HG02852 (cell line): ENCODE measurements around the gene FSTL4.

ENCODE experiments used
- ATAC-seq: cut with Tn5 transposase; IDR thresholded peaks from one replicate; pipeline ENCODE4 v1.9.1; 2021; ENCODE audit warnings: mild to moderate bottlenecking, moderate library complexity; ENCODE audit not compliant: unreplicated experiment

The FSTL4 gene

DNA sequence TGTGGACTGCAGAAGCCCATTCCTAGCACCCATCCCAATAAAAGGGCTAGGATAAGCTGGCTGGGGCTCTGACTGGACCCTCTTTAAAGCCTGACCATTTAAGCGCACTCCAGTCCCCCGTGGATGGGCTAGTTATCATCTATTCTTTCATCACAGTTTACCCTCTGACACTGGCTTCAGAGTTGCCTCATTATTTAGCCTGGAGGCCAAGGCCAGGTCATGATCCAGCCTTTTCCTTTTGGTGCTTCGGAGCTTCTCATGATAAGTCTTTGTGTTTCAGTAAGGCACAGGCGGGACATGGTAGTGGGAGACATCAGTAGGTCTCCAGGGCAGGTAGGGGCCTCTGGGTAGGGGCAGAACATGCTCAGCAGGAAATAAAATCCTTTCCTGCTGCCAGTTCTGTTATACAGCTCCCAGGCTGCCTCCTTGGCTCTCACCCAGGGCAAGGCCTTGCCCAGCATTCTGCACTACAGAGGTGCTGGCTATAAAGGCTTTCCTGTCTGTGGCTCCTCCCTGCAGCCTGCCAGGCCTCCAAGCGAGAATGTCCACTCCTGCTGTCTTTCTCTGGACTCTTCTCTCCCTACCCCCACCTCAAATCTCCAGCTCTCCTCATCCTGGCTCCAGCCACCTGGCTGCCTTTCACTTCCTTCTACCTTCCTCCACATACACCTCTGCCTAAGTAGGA lies 128.8 kb downstream of the FSTL4 start:
- no peak for ATAC-seq

DNA sequence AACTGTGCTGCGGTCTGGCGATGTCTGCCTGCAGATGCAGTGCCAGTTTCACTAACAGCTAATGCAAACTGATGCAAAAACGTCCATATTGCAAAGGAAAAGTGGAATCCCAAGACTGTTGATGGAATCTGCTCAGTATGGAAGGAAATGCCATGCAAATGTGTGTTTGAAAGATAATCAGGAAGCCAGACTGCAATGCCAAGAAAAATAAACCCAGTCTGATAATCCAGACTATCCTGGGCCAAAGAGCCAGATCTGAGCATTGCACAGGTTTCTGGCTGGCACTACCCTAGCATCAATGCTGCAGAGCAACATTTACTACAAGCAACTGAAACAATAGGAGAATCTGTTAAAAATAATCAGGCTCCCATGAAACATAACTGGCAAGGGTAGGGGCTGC lies 130.3 kb downstream of the FSTL4 start:
- no peak for ATAC-seq

DNA sequence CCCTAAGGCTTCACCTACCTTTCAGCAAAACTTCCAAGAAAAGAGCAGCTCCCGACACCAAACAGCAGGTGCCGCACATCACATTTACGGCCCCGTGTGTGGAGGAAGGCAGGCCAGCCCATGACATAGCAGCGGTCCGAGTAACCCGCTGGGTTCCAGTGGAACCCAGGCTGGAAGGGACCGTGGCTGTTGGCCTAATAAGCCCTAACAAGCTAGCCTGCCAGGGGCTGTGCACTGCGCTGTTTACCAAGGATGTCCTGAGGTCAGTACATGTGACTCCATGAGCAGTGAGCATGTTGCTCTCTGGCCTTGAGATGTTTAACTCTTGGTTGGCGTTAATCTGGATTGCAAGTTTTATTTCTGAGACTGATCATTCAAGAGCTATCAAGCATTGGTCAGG lies 131.5 kb downstream of the FSTL4 start:
- ATAC-seq, result no peak

DNA sequence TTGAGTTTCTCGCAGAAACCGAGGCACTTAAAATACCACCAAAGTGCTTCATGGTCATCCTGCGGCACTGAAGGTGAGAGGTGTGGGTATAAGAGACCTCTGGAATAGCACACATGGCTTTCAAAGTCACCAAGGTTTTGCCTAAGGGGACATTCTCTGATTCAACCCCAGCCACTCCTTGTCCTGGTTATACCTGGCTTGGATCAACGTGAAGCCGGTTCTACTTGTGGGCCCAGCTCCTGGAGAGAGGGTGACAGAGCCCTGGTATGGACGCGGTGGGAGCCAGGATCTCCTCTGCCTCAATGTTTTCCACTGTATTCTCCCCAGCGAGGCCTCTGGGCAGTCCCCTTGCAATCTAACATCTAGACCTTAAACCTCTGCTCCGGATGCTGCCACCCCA lies 132.0 kb downstream of the FSTL4 start:
- no peak for ATAC-seq

DNA sequence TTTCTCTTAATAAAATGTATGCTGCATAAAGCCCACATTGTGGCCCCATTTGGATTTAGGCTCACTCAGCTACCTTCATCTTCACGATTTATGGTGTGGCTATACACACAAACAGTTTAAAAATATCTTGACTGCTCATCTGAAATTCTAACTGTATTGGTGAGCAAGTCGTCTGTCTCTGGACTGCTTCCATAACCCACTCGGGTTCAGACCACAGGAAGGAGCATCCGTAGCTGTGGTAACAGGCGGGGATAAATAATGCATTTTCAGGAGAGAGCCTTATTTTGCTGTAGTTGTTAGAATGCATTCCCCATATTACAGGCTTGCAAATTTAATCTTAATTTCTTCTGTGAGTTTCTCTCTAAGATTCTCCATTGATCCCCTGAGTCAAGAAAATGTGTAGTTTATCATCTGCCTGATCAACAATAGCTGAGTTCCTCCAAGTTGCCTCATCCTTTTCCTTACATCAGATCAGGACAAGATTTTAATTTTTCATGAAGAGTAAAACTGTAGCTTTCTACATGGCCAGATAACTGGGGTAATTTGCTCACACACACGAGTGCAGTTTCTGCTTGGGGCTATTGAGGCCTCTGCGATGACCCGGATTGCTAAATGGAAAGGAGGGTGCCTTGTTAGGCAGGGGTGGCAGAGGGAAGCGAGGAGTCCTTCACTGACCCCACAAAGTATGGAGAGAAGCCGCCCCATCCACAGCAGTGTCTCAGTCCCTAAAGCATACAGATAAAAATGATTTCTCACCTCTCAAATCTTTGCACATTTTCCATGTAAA lies 133.9 kb downstream of the FSTL4 start:
- no peak for ATAC-seq

DNA sequence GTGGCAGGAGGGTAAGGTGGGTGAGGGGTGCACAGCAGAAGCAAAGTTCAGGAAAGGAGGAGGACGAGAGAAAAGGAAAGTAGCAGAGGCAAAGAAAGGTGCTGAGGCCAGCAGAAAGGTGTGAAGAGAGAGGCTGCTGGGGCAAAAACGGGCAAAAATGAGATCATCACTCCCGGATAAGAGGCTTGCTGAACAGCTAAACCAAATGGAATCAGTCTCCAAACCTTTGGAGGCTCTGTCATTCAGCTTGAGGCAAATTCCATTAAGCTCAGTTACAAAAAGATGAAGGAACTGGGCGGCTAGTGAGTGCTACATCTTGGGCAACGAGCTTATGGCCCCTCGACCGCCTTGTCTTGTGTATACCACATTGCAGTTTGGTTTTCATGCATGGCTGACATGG lies 136.4 kb downstream of the FSTL4 start:
- ATAC-seq, result no peak

DNA sequence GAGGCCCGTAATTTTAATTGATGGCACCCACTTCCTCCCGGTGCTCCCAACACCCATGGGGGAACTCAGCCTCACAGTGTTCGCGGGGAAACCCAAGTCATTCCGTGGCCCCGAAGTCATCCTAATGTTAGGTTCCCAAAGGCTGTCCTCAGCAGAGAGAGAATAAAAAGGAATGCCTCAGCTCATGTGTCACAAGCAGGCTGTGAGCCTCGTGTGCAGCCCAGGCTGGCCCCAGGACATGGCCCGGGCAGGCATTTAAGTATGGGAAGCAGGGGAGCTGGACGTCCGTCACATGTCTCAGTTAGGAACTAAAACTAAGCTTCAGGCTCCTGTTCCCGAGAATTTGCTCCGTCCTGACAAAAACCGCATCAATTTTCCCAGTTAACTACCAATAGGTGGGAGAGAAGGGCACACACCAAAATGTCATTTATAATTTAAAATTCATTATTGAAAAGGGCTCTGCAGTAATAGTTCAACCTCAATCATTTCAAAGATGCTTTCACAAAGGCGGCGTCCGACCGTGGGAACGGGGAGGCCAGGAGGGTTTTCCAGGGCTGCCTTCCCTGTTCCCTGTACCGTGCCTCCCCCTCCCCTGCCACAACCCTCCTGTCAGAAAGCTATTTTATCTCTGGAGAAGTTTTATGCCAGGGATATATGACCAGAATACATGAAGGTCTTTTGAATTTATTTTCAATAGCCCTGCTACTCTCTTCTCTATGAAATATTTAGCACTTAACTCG lies 137.3 kb downstream of the FSTL4 start:
- no peak for ATAC-seq

DNA sequence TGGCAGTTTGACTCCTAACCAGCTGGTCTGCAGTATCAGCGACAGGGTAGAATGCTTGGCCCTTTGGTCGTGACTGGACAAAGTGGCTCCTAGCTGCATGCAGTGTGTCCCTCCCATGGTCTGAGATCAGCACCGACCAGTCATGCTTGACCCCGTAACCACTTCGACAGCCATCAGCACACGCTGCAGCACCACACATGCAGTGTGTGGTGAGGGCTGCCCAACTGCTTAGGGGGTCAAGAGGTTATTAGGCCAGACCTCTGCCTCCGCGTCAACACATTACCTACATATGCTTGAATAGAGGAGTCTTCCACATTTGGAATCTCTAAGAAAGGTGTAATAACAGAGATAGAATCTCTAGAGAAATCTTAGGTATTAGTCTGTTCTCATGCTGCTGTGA lies 139.1 kb downstream of the FSTL4 start:
- no peak for ATAC-seq

DNA sequence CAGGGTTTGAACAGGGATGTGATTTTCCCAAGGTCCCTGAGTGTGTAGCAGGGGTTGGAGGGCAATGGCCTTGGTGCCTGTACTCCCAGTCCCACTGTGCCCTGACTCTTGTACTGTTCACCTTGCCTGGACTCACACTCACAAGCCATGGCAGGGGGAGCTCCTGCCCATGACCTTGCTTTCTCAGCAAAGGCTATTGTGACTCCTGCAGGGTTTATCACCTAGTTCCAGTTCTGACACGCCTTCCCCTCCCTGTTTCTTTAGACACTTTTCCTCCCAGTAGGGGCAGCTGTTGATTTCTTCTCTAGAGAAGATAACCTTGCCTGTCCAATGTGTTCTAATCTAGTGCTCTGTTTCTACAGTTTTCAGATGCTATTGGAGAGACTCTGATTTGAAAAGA lies 139.5 kb downstream of the FSTL4 start:
- ATAC-seq, result no peak

DNA sequence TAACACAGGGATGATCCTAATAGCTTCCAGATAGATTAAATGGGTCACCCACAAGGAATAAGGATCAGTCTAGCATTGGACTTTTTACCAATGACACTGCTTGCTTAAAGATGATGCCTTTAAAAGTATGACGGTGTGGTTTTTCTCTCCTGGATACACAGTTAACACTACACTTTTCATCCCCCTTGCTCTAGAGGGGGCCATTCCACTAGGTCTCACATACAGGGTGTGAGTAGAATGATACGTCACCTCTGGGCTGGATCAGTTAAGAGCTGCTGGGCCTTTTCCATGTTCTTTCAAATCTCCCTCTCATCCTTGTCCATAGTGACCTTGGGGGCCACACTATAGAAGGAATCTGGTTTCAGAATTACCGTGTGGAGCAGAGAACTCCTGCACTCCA lies 140.6 kb downstream of the FSTL4 start:
- ATAC-seq, result no peak

DNA sequence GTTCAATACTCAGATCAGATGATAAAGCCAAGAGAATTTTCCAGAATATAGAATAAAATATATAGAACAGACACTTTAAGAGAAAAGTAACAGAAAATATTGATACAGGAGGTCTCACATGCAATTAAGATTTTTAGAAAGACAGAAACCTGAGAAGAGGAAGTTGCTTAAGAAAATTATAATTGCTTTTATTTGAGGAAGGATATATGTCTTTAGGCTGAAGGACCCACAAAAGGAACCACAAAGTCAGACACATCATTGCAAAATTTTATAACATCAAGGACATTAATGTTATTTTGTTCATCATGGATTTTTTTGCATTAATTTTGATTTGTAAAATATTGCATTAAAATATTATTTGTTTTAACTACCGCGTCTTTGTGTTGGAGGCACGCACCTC lies 141.5 kb downstream of the FSTL4 start:
- ATAC-seq, result no peak

DNA sequence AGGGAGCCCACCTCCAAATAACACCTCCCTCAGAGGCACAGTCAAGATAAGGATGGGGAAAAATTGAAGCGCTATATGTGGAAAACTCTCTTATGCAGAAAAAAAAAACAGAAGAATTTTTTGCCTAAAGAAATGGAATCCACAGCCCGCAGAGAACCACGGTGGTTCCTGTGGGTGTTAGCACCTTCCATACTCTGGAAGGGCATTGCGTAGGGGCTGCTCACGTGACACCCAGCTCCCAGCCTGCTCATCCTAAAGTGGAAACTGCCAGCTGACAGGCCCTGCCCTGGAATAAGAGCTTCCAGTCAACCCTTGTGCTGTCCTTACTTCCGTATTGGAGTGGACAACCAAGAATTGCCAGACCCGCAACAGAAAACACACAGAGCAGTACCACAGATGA lies 142.5 kb downstream of the FSTL4 start:
- no peak for ATAC-seq

DNA sequence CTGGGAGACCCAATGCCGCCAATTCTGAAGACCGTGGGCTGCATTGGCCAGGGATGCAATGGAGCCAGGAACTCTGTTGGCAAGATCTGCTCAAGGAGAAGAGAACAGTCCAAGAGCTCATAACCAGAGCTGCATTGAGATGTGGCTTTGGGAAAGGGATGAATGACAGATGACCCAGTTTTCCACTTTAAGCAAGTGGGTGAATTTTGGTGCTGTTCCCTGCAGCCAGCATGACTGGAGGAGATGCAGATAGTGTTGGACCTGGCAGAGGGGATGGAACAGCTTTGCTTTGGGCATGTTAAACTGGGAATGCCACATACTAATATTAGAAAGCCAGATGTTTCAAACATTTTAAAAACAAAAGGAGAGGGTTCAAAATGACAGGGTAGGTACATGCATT lies 143.1 kb downstream of the FSTL4 start:
- ATAC-seq, result no peak

DNA sequence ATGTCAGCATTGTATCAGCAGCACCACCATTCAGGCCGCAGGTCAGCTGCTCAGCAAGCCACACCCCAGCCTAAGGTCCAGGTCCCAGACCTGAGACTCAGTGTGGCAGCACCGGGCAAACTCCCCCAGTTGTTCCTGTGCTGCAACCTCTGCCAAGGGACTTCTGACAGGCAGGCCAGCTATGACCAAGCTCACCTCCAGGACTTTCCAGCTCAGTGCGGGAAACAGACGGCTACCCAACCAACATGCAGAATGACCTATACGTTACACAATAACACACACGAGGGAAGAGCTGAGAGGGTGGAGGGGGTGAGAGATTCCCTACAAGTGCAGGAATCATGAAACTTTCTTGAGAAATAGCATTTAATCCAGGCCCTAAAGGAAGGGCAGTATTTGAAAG lies 143.7 kb downstream of the FSTL4 start:
- no peak for ATAC-seq

DNA sequence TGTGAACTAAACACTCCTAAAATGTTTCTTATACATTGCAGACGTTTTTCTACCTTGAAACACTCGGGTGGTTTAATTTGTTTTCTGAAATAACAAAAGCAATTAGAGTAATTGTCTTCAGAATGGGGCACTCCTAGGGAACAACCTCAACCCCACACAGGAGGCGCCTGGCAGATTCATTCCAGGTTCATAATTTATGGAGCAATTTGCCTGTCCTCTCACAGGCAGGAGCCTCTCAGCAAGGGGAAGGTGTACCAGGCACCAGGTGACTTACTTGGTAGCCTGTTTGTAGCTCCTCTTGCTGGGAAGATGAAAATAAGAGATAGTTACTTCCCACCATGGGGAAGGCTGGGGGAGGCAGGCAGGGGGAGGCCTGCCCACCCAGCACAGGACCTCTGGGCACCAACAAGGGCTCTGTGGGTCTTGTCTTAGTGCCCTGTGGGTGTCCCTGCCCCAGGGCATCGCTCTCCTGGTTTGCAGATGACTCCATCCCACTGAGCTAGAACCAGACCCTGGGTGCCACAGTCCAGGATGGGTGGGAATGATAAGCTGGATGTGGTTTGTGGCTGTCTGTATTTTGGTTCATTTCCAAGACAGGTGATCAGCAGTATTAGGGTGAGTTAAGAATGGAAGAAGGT lies 144.4 kb downstream of the FSTL4 start:
- ATAC-seq, result no peak

DNA sequence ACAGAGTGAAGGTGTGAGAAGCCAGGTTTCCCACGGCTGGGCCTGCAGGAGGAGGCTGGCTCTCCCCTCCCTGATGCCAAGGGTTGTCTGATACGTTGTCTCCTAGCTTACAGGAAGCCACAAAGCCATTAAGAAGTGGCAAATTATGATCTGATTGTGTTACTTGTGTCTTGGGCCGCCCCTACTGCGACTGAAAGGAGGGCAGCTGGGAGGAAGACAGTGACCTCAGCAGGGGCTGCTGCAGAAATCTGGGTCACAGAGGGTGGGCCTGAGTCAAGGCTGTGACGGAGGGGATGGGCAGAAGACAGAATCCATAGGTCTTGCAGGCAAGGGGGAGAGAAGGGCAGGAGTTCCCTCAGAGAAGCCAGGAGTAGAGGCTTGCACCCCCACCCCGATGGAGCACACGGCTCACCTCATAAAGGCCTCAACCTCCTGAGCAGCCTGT lies 145.0 kb downstream of the FSTL4 start:
- no peak for ATAC-seq

DNA sequence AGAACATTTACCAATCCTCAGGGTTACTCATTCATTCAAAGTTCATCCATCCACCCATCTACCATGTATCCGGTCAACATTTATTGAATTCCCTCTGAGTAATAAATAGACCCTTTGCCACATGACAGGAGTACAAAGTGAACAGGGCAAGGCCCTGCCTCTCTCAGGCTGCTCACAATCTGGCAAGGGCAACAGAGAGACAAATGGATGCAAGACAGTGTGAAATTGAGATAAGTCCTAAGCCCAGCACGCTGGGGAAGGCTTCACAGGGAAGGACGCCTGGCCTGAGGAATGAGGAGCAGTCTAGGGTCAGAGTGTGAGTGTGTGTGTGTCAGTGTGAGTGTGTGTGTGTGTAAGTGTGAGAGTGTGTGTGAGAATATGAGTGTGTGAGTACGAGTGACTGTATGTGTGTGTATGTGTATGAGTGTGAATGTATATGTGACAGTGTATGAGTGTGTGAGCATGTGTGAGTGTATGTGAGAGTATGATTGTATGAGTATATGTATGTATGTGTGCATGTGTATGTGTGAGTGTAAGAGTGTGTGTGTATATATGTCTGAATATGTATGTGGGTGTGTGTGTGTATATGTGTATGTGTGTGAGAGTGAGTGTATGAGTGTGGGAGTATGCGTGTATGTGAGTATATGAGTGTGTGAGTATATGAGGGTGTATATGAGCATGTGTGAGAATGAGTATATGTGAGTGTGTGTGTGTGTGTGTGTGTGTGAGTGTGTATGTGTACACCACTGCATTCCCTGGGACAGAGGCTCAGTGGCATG lies 145.6 kb downstream of the FSTL4 start:
- ATAC-seq, result no peak

DNA sequence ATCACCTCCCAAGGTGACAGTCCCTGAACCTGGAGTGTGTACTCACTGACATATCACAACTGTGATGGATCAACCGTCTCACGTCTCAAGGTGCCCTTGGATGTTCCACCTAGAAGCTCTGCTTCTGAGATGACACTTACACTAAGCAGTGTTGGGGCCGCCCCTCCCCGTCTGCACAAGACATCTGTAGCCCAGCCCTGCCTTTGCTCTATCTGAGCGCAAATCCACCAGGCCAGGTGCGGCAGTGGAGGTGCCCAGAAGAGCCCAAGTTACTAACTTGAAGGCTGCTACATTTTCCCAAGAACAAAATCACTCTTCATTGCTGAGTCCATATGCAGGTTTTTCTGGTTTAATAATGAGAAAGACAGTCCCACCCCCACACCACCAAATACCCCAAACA lies 148.3 kb downstream of the FSTL4 start:
- no peak for ATAC-seq

DNA sequence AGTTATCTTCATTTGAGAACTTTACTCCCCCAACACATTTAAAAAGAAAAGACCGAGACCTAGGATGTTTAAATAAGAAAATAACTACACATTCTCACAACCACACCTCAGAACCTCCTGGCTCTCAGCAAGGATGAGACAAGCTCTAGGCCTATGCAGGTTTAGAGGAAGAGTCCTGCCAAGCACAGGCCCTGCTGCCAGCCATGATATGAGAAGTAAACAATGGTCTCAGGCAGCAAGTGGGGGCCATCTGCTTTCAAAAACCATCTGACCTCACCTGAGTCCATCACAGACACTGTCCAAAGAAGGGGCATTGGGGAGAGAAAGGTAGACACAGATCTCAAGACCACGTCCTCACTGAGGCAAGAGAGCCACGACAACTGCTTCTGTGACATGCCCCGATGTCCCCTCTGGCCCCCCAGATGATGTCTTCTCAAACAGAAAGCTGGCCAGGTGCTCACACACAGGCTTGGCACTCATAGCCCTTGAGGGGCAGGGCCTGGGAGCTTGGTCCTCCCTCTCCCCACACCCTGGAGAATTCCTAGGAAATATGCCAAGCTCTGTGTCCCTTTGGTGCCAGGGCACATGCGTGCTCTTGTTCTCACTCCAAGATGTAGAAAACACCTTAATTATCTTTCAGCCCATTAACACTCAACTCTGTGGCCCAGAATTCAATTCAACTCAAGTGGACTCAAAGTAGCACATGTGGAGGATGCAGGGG lies 150.4 kb downstream of the FSTL4 start:
- ATAC-seq, result no peak

DNA sequence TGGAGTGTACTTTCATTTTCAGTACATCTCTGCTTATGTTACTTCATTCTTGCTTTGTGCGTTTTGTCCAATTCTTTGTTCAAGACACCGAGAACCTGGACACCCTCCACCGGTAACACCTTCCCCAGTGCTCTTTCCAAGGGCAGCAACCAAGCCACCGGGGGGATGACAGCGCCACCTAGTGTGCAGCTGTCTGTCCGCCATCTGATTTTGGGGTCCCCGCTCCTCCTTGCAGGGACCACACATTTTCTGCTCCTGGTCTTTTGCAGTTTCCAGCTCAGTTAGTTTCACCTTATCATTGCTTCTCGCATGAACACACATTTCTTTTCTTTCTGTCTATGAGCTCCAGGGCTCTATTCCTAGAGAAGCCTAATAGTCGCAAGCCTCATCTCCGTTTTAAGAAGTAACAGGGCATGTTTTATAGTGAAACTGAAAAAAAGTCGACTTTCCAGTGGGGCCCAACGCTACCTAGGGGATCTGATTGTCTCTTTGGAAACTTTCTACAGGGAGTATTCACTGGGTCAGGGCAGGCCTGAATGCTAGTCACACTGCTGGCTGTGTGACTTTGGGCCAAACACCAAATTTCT lies 152.1 kb downstream of the FSTL4 start:
- ATAC-seq, result no peak
